HEK293 (cell line): Measurements from ENCODE around the gene CCDC116.

ENCODE experiments used
- BCL11A ChIP-seq: fragments of 450-650 bp; formaldehyde crosslinking; IDR thresholded peaks from 2 replicates; pipeline ENCODE4 v1.5.1; 2016; ENCODE audit warnings: low read depth, missing biosample characterization, missing genetic modification characterization
- BCL11B ChIP-seq: fragments of 450-650 bp; formaldehyde crosslinking; IDR thresholded peaks from 2 replicates; pipeline ENCODE4 v1.5.1; 2016; ENCODE audit warnings: low read depth, missing biosample characterization, missing genetic modification characterization
- MYNN ChIP-seq: fragments of 450-650 bp; formaldehyde crosslinking; IDR thresholded peaks from 2 replicates; pipeline ENCODE4 v1.5.1; 2016; ENCODE audit warnings: missing biosample characterization, missing genetic modification characterization, borderline replicate concordance
- WT1 ChIP-seq: fragments of 450-650 bp; formaldehyde crosslinking; IDR thresholded peaks from 2 replicates; pipeline ENCODE4 v1.5.1; 2016; ENCODE audit warnings: missing biosample characterization, missing genetic modification characterization
- ZBTB17 ChIP-seq: fragments of 450-650 bp; formaldehyde crosslinking; IDR thresholded peaks from 2 replicates; pipeline ENCODE4 v1.5.1; 2016; ENCODE audit warnings: missing biosample characterization, missing genetic modification characterization
- ZNF155 ChIP-seq: fragments of 450-650 bp; formaldehyde crosslinking; IDR thresholded peaks from 2 replicates; pipeline ENCODE4 v1.5.1; 2016; ENCODE audit warnings: missing biosample characterization, missing genetic modification characterization
- ZNF19 ChIP-seq: fragments of 450-650 bp; formaldehyde crosslinking; IDR thresholded peaks from 2 replicates; pipeline ENCODE4; 2016; ENCODE audit warnings: missing biosample characterization, missing genetic modification characterization, low read depth
- ZNF2 ChIP-seq: fragments of 450-650 bp; formaldehyde crosslinking; IDR thresholded peaks from 2 replicates; pipeline ENCODE4 v1.5.1; 2016; ENCODE audit warnings: missing biosample characterization, missing genetic modification characterization
- ZNF202 ChIP-seq: fragments of 450-650 bp; formaldehyde crosslinking; IDR thresholded peaks from 2 replicates; pipeline ENCODE4 v1.5.1; 2016; ENCODE audit warnings: missing biosample characterization, missing genetic modification characterization, borderline replicate concordance
- ZNF239 ChIP-seq: fragments of 450-650 bp; formaldehyde crosslinking; IDR thresholded peaks from 2 replicates; pipeline ENCODE4 v1.5.1; 2016; ENCODE audit warnings: missing biosample characterization, missing genetic modification characterization
- ZNF24 ChIP-seq: fragments of 450-650 bp; formaldehyde crosslinking; IDR thresholded peaks from 2 replicates; pipeline ENCODE4 v1.5.1; 2016; ENCODE audit warnings: missing biosample characterization, missing genetic modification characterization
- ZNF362 ChIP-seq: fragments of 450-650 bp; formaldehyde crosslinking; IDR thresholded peaks from 2 replicates; pipeline ENCODE4 v1.5.1; 2016; ENCODE audit warnings: missing biosample characterization, missing genetic modification characterization
- ZNF391 ChIP-seq: fragments of 450-650 bp; formaldehyde crosslinking; IDR thresholded peaks from 2 replicates; pipeline ENCODE4 v1.5.1; 2016; ENCODE audit warnings: low read depth, missing biosample characterization, missing genetic modification characterization, borderline replicate concordance
- ZNF423 ChIP-seq: fragments of 450-650 bp; formaldehyde crosslinking; IDR thresholded peaks from 2 replicates; pipeline ENCODE4 v1.5.1; 2016; ENCODE audit warnings: missing biosample characterization, missing genetic modification characterization
- ZNF473 ChIP-seq: fragments of 450-650 bp; formaldehyde crosslinking; IDR thresholded peaks from 2 replicates; pipeline ENCODE4 v1.5.1; 2017; ENCODE audit warnings: missing biosample characterization, missing genetic modification characterization
- ZNF521 ChIP-seq: fragments of 450-650 bp; formaldehyde crosslinking; IDR thresholded peaks from 2 replicates; pipeline ENCODE4 v1.5.1; 2017; ENCODE audit warnings: missing biosample characterization, mild to moderate bottlenecking, missing genetic modification characterization
- ZNF600 ChIP-seq: fragments of 450-650 bp; formaldehyde crosslinking; IDR thresholded peaks from 2 replicates; pipeline ENCODE4 v1.5.1; 2016; ENCODE audit warnings: missing biosample characterization, missing genetic modification characterization
- ZNF629 ChIP-seq: fragments of 450-650 bp; formaldehyde crosslinking; IDR thresholded peaks from 2 replicates; pipeline ENCODE4 v1.5.1; 2017; ENCODE audit warnings: missing biosample characterization, missing genetic modification characterization
- ZNF654 ChIP-seq: fragments of 450-650 bp; formaldehyde crosslinking; IDR thresholded peaks from 2 replicates; pipeline ENCODE4 v1.5.1; 2016; ENCODE audit warnings: low read depth, missing biosample characterization, missing genetic modification characterization
- ZNF660 ChIP-seq: fragments of 450-650 bp; IDR thresholded peaks from 2 replicates; pipeline ENCODE4 v1.5.1; 2018; ENCODE audit warnings: missing biosample characterization, mild to moderate bottlenecking, missing genetic modification characterization
- ZNF664 ChIP-seq: fragments of 450-650 bp; formaldehyde crosslinking; IDR thresholded peaks from 2 replicates; pipeline ENCODE4 v1.5.1; 2016; ENCODE audit warnings: missing biosample characterization, missing genetic modification characterization
- ZNF677 ChIP-seq: fragments of 450-650 bp; IDR thresholded peaks from 2 replicates; pipeline ENCODE4 v1.5.0; 2018; ENCODE audit warnings: missing biosample characterization, mild to moderate bottlenecking, missing genetic modification characterization, moderate library complexity
- ZNF776 ChIP-seq: fragments of 450-650 bp; formaldehyde crosslinking; IDR thresholded peaks from 2 replicates; pipeline ENCODE4 v1.5.0; 2017; ENCODE audit warnings: missing biosample characterization, missing genetic modification characterization, borderline replicate concordance
- ZNF792 ChIP-seq: fragments of 450-650 bp; formaldehyde crosslinking; IDR thresholded peaks from 2 replicates; pipeline ENCODE4 v1.5.1; 2016; ENCODE audit warnings: missing biosample characterization, missing genetic modification characterization
- ZNF837 ChIP-seq: fragments of 450-650 bp; formaldehyde crosslinking; IDR thresholded peaks from 2 replicates; pipeline ENCODE4 v1.5.1; 2016; ENCODE audit warnings: missing biosample characterization, missing genetic modification characterization
- TF ChIP-seq, protein P1 (sequence below): fragments of 450-650 bp; formaldehyde crosslinking; IDR thresholded peaks from 2 replicates; pipeline ENCODE4 v1.5.1; 2016; ENCODE audit warnings: missing biosample characterization, missing genetic modification characterization, low read depth
- TF ChIP-seq, protein P2 (sequence below): fragments of 450-650 bp; formaldehyde crosslinking; IDR thresholded peaks from 2 replicates; pipeline ENCODE4 v1.5.1; 2017; ENCODE audit warnings: missing biosample characterization, missing genetic modification characterization
- TF ChIP-seq, protein P3 (sequence below): fragments of 450-650 bp; formaldehyde crosslinking; conservative IDR thresholded peaks from 2 replicates; pipeline ENCODE4 v1.5.1; 2016; ENCODE audit warnings: low read depth, missing biosample characterization, missing genetic modification characterization

Gene CCDC116

DNA sequence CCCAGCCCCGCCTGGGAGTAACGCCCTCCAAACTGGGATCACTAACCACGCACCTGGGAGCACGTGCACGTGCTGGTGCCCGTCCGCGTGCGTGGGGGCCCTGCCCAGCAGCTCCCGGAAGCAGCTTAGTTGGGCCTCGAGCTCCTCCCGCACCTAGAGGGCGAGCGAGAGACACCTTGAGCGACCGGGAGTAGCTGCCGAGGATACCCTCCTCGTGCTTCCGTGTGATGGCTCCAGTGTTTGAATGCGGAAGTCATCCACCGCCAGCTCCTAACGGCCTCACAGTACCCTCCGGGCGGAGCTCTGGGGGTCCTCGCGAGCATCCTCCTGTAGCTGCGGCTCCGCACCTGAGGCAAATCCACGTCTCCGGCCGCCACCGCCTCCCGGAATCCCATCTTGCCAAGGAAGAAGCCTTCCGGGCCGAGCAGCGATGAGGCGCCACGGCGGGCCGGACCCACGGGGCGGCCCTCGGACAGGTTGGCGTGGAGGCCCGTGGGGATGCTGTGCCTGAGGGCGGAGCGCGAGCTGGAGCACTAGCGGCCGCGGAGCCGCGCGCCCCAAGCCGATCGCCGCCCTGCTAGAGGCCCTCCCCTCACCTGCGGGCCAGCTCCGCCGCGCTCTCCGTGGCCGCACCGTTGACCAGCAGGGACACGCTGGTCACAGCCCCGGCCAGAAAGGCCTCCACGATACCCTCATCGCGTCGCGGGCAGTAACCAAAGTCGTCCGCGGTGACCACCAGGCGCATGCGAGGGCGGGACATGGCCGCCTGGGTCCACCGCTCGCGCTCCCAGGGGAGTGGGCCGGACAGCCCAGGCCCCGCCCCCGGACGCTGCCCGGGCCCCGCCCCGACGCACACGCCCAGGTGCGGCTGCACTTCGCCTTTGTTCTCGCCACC is 3.1 kb upstream of the CCDC116 start, which contains the start of gene YDJC (continued):
- TF ChIP-seq ZNF600 (peak; percentile 56), ZNF521 (tag by site-specific recombination) (no peak), ZNF654 (tag by site-specific recombination) (no peak), ZNF677 (tag by site-specific recombination) (0 out of 2 replicates have a peak, but pooled peaks have one; percentile 34), ZNF629 (tag by site-specific recombination) (peak; percentile 48; the same call in 1 of the 2 replicates), ZNF2 (tag by site-specific recombination) (0 out of 2 replicates have a peak, but pooled peaks have one; percentile 31), ZNF24 (peak; percentile 76), ZNF837 (tag by site-specific recombination) (no peak), ZNF473 (tag by site-specific recombination) (no peak), ZNF362 (no peak), BCL11A (0 out of 2 replicates have a peak, but pooled peaks have one; percentile 22), ZNF664 (tag by site-specific recombination) (no peak), ZBTB17 (tag by site-specific recombination) (peak; percentile 92), ZNF660 (tag by site-specific recombination) (peak; percentile 47; the same call in 1 of the 2 replicates), BCL11B (tag by site-specific recombination) (peak; percentile 73; the same call in 1 of the 2 replicates), ZNF391 (tag by site-specific recombination) (no peak), ZNF792 (tag by site-specific recombination) (no peak), ZNF202 (tag by site-specific recombination) (no peak), MYNN (no peak), WT1 (tag by site-specific recombination) (peak; percentile 32; the same call in 1 of the 2 replicates), ZNF776 (tag by site-specific recombination) (no peak), ZNF423 (peak; percentile 70), ZNF155 (no peak), ZNF19 (tag by site-specific recombination) (no peak), ZNF239 (0 out of 2 replicates have a peak, but pooled peaks have one; percentile 12)
- TF ChIP-seq, protein P1, sequence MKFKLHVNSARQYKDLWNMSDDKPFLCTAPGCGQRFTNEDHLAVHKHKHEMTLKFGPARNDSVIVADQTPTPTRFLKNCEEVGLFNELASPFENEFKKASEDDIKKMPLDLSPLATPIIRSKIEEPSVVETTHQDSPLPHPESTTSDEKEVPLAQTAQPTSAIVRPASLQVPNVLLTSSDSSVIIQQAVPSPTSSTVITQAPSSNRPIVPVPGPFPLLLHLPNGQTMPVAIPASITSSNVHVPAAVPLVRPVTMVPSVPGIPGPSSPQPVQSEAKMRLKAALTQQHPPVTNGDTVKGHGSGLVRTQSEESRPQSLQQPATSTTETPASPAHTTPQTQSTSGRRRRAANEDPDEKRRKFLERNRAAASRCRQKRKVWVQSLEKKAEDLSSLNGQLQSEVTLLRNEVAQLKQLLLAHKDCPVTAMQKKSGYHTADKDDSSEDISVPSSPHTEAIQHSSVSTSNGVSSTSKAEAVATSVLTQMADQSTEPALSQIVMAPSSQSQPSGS (tag by site-specific recombination), result no peak
- TF ChIP-seq, protein P2, sequence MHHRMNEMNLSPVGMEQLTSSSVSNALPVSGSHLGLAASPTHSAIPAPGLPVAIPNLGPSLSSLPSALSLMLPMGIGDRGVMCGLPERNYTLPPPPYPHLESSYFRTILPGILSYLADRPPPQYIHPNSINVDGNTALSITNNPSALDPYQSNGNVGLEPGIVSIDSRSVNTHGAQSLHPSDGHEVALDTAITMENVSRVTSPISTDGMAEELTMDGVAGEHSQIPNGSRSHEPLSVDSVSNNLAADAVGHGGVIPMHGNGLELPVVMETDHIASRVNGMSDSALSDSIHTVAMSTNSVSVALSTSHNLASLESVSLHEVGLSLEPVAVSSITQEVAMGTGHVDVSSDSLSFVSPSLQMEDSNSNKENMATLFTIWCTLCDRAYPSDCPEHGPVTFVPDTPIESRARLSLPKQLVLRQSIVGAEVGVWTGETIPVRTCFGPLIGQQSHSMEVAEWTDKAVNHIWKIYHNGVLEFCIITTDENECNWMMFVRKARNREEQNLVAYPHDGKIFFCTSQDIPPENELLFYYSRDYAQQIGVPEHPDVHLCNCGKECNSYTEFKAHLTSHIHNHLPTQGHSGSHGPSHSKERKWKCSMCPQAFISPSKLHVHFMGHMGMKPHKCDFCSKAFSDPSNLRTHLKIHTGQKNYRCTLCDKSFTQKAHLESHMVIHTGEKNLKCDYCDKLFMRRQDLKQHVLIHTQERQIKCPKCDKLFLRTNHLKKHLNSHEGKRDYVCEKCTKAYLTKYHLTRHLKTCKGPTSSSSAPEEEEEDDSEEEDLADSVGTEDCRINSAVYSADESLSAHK (tag by site-specific recombination), result peak; percentile 50; the same call in 1 of the 2 replicates
- TF ChIP-seq, protein P3, sequence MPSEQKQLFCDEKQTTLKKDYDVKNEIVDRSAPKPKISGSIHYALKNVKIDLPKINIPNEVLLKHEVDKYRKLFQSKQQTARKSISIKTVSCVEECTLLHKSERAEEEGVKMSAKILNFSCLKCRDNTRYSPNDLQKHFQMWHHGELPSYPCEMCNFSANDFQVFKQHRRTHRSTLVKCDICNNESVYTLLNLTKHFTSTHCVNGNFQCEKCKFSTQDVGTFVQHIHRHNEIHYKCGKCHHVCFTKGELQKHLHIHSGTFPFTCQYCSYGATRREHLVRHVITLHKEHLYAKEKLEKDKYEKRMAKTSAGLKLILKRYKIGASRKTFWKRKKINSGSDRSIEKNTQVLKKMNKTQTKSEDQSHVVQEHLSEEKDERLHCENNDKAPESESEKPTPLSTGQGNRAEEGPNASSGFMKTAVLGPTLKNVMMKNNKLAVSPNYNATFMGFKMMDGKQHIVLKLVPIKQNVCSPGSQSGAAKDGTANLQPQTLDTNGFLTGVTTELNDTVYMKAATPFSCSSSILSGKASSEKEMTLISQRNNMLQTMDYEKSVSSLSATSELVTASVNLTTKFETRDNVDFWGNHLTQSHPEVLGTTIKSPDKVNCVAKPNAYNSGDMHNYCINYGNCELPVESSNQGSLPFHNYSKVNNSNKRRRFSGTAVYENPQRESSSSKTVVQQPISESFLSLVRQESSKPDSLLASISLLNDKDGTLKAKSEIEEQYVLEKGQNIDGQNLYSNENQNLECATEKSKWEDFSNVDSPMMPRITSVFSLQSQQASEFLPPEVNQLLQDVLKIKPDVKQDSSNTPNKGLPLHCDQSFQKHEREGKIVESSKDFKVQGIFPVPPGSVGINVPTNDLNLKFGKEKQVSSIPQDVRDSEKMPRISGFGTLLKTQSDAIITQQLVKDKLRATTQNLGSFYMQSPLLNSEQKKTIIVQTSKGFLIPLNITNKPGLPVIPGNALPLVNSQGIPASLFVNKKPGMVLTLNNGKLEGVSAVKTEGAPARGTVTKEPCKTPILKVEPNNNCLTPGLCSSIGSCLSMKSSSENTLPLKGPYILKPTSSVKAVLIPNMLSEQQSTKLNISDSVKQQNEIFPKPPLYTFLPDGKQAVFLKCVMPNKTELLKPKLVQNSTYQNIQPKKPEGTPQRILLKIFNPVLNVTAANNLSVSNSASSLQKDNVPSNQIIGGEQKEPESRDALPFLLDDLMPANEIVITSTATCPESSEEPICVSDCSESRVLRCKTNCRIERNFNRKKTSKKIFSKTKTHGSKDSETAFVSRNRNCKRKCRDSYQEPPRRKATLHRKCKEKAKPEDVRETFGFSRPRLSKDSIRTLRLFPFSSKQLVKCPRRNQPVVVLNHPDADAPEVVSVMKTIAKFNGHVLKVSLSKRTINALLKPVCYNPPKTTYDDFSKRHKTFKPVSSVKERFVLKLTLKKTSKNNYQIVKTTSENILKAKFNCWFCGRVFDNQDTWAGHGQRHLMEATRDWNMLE (tag by site-specific recombination), result 0 out of 2 replicates have a peak, but pooled peaks have one; percentile 40
